ENCODE data around the gene COL16A1. TPM values are rescaled to one million over a fixed set of nuclear protein-coding genes. Genes with fewer than 3 reads are reported as not detected.

The COL16A1 gene
- total RNA-seq, 1 donor from 2014 or later, result 0.22 TPM

GRCh38 chr1:31664528-31664927, 39.3 kb downstream of the COL16A1 start:
- Histone ChIP-seq H4K20me1 (ENCODE audit: low read depth) (no peaks in the 10 kb centered on the region), H3K27ac (no peak overlapping the region), H3K4me1 (no peaks in the 10 kb centered on the region), H3K9me3 (ENCODE audit: low read depth) (no peaks in the 10 kb centered on the region), H2AFZ (replicated peaks) (no peak overlapping the region), H3K4me2 (no peak overlapping the region), H3F3A (ENCODE audit: low read depth) (no peaks in the 10 kb centered on the region), H3K4me3 (no peak overlapping the region), H3K79me2 (ENCODE audit: low read depth) (no peaks in the 10 kb centered on the region), H3K9ac (no peak overlapping the region), H3K36me3 (no peaks in the 10 kb centered on the region), H3K27me3 (no peaks in the 10 kb centered on the region)
- no peak for DNase-seq (ENCODE audit: low spot score)
- TF ChIP-seq CTCF (IDR thresholded peaks at IDR 0.05) (no peak), EZH2 (IDR thresholded peaks at IDR 0.05) (no peak), EZH2phosphoT487 (IDR thresholded peaks at IDR 0.05) (no peak)
- Mint-ChIP-seq H3K27me3 (ENCODE audit: insufficient read depth, low read depth) (peaks cover 9% of the 10 kb centered on the region), H3K4me1 (peaks cover 15% of the 10 kb centered on the region), H3K36me3 (no peaks in the 10 kb centered on the region), H3K4me3 (no peak overlapping the region), H3K27ac (no peak overlapping the region), H3K9me3 (no peaks in the 10 kb centered on the region)

GRCh38 chr1:31663622-31664452, 40.0 kb downstream of the COL16A1 start:
- Histone ChIP-seq H3K27ac (no peak overlapping the region), H3K9me3 (ENCODE audit: low read depth) (no peaks in the 10 kb centered on the region), H3K27me3 (no peaks in the 10 kb centered on the region), H3K36me3 (no peaks in the 10 kb centered on the region), H3K9ac (no peak overlapping the region), H3F3A (ENCODE audit: low read depth) (no peaks in the 10 kb centered on the region), H3K4me1 (no peaks in the 10 kb centered on the region), H4K20me1 (ENCODE audit: low read depth) (no peaks in the 10 kb centered on the region), H2AFZ (replicated peaks) (no peak overlapping the region), H3K79me2 (ENCODE audit: low read depth) (no peaks in the 10 kb centered on the region), H3K4me2 (no peak overlapping the region), H3K4me3 (no peak overlapping the region)
- H3K4me3 Mint-ChIP-seq, result no peak overlapping the region
- H3K4me1 Mint-ChIP-seq, result peaks cover 15% of the 10 kb centered on the region
- H3K36me3 Mint-ChIP-seq, result no peaks in the 10 kb centered on the region
- peaks cover 10% of the 10 kb centered on the region for H3K27me3 Mint-ChIP-seq (ENCODE audit: insufficient read depth, low read depth)
- no peaks in the 10 kb centered on the region for H3K9me3 Mint-ChIP-seq
- no peak for TF ChIP-seq EZH2 (IDR thresholded peaks at IDR 0.05)
- peak; percentile 95 for TF ChIP-seq CTCF (IDR thresholded peaks at IDR 0.05)
- DNase-seq (ENCODE audit: low spot score), result peak; percentile 81
- no peak overlapping the region for H3K27ac Mint-ChIP-seq

GRCh38 chr1:31662463-31662862, 41.4 kb downstream of the COL16A1 start:
- Histone ChIP-seq H3K4me2 (no peak overlapping the region), H3K4me3 (no peak overlapping the region), H3K9ac (no peak overlapping the region), H3K79me2 (ENCODE audit: low read depth) (no peaks in the 10 kb centered on the region), H3K9me3 (ENCODE audit: low read depth) (no peaks in the 10 kb centered on the region), H3F3A (ENCODE audit: low read depth) (no peaks in the 10 kb centered on the region), H3K27ac (no peak overlapping the region), H4K20me1 (ENCODE audit: low read depth) (no peaks in the 10 kb centered on the region), H3K4me1 (no peaks in the 10 kb centered on the region), H2AFZ (replicated peaks) (no peak overlapping the region), H3K27me3 (no peaks in the 10 kb centered on the region), H3K36me3 (no peaks in the 10 kb centered on the region)
- Mint-ChIP-seq H3K4me1 (peaks cover 21% of the 10 kb centered on the region), H3K4me3 (no peak overlapping the region), H3K9me3 (no peaks in the 10 kb centered on the region), H3K36me3 (no peaks in the 10 kb centered on the region), H3K27ac (no peak overlapping the region), H3K27me3 (ENCODE audit: insufficient read depth, low read depth) (peaks cover 10% of the 10 kb centered on the region)
- DNase-seq (ENCODE audit: low spot score), result no peak
- TF ChIP-seq CTCF (IDR thresholded peaks at IDR 0.05) (no peak), EZH2phosphoT487 (IDR thresholded peaks at IDR 0.05) (no peak), EZH2 (IDR thresholded peaks at IDR 0.05) (no peak)
